ENCODE results near the gene MRGPRX1.

Gene MRGPRX1

DNA sequence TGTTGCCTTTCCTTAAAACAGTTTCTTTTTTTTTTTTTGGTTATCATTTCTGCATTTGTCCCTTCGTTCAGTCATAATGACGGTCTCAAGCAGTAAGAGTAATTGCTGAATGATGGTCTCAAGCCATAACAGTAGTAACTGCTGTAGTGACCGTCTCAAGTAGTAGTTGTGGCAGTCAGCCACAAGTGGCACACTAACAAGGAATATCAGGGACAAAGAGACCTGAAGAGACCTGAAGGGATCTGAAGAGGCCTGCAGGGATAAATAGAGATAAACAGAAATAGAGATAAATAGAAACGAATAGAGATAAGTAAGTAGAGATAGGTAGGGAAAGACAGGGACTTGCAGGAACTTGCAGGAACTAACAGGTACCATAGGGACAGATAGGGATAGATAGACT, 42.7 kb upstream of the MRGPRX1 start:
- H3K27ac ChIP-seq (ENCODE audit: low read depth, low read length) = no peak overlapping the region
- H3K4me2 ChIP-seq (ENCODE audit: low read depth, low read length, poor library complexity, severe bottlenecking) = no peak overlapping the region
- H3F3A ChIP-seq (ENCODE audit: insufficient read depth) = no peaks in the 10 kb centered on the region
- H3K9me3 ChIP-seq (ENCODE audit: insufficient read depth, low read length) = no peaks in the 10 kb centered on the region
- no peak overlapping the region for H3K9ac ChIP-seq (ENCODE audit: low read length)
- H3K27me3 ChIP-seq (ENCODE audit: low read length) = no peaks in the 10 kb centered on the region
- H3K9me2 ChIP-seq (replicated peaks; ENCODE audit: insufficient read depth, low read length) = no peaks in the 10 kb centered on the region
- H3K36me3 ChIP-seq (ENCODE audit: low read length) = no peaks in the 10 kb centered on the region
- no peak for TF ChIP-seq EZH2phosphoT487 (conservative IDR thresholded peaks at IDR 0.05; ENCODE audit: low read length)
- TF ChIP-seq, protein P1, sequence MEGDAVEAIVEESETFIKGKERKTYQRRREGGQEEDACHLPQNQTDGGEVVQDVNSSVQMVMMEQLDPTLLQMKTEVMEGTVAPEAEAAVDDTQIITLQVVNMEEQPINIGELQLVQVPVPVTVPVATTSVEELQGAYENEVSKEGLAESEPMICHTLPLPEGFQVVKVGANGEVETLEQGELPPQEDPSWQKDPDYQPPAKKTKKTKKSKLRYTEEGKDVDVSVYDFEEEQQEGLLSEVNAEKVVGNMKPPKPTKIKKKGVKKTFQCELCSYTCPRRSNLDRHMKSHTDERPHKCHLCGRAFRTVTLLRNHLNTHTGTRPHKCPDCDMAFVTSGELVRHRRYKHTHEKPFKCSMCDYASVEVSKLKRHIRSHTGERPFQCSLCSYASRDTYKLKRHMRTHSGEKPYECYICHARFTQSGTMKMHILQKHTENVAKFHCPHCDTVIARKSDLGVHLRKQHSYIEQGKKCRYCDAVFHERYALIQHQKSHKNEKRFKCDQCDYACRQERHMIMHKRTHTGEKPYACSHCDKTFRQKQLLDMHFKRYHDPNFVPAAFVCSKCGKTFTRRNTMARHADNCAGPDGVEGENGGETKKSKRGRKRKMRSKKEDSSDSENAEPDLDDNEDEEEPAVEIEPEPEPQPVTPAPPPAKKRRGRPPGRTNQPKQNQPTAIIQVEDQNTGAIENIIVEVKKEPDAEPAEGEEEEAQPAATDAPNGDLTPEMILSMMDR (IDR thresholded peaks at IDR 0.05; ENCODE audit: insufficient read depth, low read length, poor library complexity, severe bottlenecking) = no peak
- H3K4me3 ChIP-seq (ENCODE audit: insufficient read depth, low read length, poor library complexity, severe bottlenecking) = no peak overlapping the region
- no peak overlapping the region for H2AFZ ChIP-seq (ENCODE audit: low read depth, low read length, severe bottlenecking)
- no peaks in the 10 kb centered on the region for H3K79me2 ChIP-seq (ENCODE audit: insufficient read depth, low read length)
- H4K20me1 ChIP-seq (ENCODE audit: low read depth, low read length) = no peaks in the 10 kb centered on the region

DNA sequence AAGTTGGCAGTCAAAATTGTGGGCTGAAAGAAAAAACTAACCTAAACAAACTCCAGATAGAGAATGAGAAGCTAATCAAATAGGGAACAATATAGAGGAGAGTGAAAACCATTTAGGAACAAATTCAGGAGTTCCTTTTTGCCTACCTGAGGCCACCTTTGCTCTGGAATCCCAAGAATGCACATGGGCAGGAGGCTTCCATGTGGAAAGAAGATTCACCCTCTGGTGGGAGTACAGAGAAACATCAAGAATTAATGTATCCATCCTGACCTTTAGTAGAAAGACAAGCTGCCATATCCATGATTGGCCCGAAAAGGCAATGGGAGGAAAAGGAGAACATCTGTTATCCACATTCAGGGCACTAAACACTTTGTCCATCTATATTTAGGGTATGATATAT, 35.0 kb upstream of the MRGPRX1 start:
- no peaks in the 10 kb centered on the region for H3K36me3 ChIP-seq (ENCODE audit: low read length)
- H3K27ac ChIP-seq (ENCODE audit: low read depth, low read length) = no peak overlapping the region
- no peak overlapping the region for H2AFZ ChIP-seq (ENCODE audit: low read depth, low read length, severe bottlenecking)
- no peak overlapping the region for H3K4me3 ChIP-seq (ENCODE audit: insufficient read depth, low read length, poor library complexity, severe bottlenecking)
- H3K9me2 ChIP-seq (replicated peaks; ENCODE audit: insufficient read depth, low read length) = no peaks in the 10 kb centered on the region
- no peak overlapping the region for H3K4me2 ChIP-seq (ENCODE audit: low read depth, low read length, poor library complexity, severe bottlenecking)
- no peaks in the 10 kb centered on the region for H3K9me3 ChIP-seq (ENCODE audit: insufficient read depth, low read length)
- H3K9ac ChIP-seq (ENCODE audit: low read length) = no peak overlapping the region
- no peaks in the 10 kb centered on the region for H4K20me1 ChIP-seq (ENCODE audit: low read depth, low read length)
- H3K79me2 ChIP-seq (ENCODE audit: insufficient read depth, low read length) = no peaks in the 10 kb centered on the region
- no peaks in the 10 kb centered on the region for H3F3A ChIP-seq (ENCODE audit: insufficient read depth)
- TF ChIP-seq, protein P1 (IDR thresholded peaks at IDR 0.05; ENCODE audit: insufficient read depth, low read length, poor library complexity, severe bottlenecking) = no peak
- no peak for TF ChIP-seq EZH2phosphoT487 (conservative IDR thresholded peaks at IDR 0.05; ENCODE audit: low read length)
- H3K27me3 ChIP-seq (ENCODE audit: low read length) = no peaks in the 10 kb centered on the region

DNA sequence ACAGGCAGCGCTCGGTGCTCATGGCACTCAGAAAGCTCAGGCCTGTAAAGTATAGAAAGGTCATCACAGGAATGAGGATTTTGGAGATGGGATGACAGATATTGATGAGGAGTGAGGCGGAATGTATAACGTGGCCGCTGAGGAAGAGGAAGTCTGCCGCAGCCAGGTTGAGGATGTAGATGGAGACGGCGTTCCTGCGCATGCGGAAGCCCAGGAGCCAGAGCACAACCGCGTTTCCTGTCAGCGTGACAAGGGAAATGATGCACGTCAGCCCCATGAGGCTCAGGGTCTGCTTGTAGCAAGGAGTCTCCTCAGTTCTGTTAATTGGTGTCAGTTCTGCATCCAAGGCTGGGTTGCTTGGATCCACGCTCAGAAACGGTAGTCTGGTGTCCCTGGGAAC, 33.1 kb upstream of the MRGPRX1 start:
- H3K36me3 ChIP-seq (ENCODE audit: low read length) = no peaks in the 10 kb centered on the region
- H3K27ac ChIP-seq (ENCODE audit: low read depth, low read length) = no peak overlapping the region
- H3F3A ChIP-seq (ENCODE audit: insufficient read depth) = no peaks in the 10 kb centered on the region
- no peak overlapping the region for H3K4me2 ChIP-seq (ENCODE audit: low read depth, low read length, poor library complexity, severe bottlenecking)
- no peaks in the 10 kb centered on the region for H3K9me3 ChIP-seq (ENCODE audit: insufficient read depth, low read length)
- no peaks in the 10 kb centered on the region for H4K20me1 ChIP-seq (ENCODE audit: low read depth, low read length)
- TF ChIP-seq, protein P1 (IDR thresholded peaks at IDR 0.05; ENCODE audit: insufficient read depth, low read length, poor library complexity, severe bottlenecking) = no peak
- TF ChIP-seq EZH2phosphoT487 (conservative IDR thresholded peaks at IDR 0.05; ENCODE audit: low read length) = no peak
- no peaks in the 10 kb centered on the region for H3K9me2 ChIP-seq (replicated peaks; ENCODE audit: insufficient read depth, low read length)
- H3K79me2 ChIP-seq (ENCODE audit: insufficient read depth, low read length) = no peaks in the 10 kb centered on the region
- no peaks in the 10 kb centered on the region for H3K27me3 ChIP-seq (ENCODE audit: low read length)
- no peak overlapping the region for H3K4me3 ChIP-seq (ENCODE audit: insufficient read depth, low read length, poor library complexity, severe bottlenecking)
- no peak overlapping the region for H3K9ac ChIP-seq (ENCODE audit: low read length)
- no peak overlapping the region for H2AFZ ChIP-seq (ENCODE audit: low read depth, low read length, severe bottlenecking)

All from SU-DHL-6 (cell line).